Amniotic stem cell (primary cell): ENCODE data around the gene TTC12.

Experiments used
- DNase-seq: peaks from one replicate; lab custom pipeline; 2025; lab: John Stamatoyannopoulos, UW

The TTC12 gene

DNA sequence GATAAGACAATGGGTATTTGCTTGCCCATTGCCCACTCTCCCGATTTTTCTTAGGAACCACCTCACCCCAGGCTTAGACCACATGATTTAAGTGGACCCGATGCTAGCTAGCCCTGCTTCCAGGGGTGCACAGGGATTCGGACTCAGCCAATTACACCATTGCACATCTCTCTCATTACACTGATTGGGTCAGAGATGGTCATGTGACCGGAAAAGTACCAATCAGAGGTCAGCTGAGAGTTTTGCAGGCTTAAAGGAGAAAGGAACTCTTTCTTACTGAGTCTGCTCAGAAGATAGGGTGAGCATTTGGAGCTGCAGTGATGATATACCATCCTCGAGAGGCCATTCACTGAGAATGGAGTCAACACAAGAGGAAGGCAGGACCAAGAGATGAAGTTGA is 61.0 kb downstream of the TTC12 start:
- DNase-seq = no peak

DNA sequence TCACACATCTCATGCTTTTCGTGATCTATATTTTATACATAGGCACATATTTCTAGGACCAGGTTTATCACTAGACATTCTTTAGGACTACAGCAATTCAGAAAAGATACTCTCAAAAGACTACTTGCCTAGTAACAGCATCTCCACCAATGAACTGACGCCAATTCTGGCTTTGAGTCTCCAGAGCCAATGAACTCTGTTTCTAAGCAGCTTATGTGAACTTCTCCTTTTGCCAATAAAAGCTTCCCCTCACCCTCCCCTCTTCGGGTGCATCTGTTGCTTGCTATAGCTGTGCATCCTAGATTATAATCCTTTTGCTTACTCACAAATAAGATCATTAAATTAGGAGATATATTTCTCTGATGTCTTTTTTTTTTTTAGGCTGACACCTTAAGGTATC is 61.8 kb downstream of the TTC12 start:
- no peak for DNase-seq

DNA sequence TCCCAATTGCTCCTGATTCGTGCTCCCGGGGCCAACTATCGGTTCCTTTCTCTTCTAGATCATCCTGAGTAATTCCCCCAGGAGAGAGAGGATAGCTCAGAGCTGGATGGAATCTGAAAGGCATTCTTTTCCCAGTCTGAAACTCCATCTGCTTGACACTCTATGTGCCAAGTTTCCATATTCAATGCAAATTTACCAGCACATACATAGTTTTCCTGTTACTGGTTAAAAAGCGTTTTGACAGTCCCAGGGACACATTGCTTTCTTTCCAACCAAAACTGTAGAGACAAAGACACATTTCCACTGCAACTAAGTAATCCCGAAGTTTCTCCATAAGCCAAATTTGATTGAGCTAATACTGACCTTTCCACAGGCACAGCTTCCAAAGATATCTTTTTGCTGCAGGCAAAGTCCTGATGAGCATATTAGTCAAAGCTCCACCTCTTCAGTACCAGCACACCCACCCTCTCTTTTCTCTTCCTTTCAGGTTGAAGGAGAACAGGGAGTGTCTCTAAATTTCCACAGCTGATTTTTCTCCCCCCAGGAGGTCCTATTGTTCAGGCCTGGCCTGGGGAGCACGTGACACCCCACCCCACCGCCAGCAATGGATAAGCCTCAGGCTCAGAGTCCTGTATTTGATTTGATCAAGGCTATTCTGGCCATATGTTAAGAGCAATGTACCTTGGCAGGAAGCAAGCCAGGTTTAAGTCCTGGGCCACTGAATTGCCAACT is 63.5 kb downstream of the TTC12 start:
- no peak for DNase-seq

DNA sequence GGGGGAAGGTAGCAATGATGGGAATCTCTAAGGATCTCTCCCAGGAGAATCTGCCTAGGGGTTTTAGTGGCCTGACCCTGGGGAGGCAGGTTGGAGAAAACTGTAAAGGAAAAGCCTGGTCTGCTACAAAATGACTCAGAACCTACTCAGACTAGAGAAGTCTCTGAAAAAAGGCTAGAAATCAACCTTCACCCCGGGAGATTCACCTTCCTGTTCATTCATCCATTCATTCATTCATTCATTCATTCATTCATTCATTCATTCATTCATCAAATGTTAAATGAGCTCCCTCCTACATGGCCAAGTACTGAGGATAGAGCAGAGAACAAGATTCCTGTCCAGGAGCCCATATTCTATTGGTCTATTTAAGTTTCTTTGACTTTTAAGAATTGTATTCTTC is 64.3 kb downstream of the TTC12 start:
- no peak for DNase-seq

DNA sequence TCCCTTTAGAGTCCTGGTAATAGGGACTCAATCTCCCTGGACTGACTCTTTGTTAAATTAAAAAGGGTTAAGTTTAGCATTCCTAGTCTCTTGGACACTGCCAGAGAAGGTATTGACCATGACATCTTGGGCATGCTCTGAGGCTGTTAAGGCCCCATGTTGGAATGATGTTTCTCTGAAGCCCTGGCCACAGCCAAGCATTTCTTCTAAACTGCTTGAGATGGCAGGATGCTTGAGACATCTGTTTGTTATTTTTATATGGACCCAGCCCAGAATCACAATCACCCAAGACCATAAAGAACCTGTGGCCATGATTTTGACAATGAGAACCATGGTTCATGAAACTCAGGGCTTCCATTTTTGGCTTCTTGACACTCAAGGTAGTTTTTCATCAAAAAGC is 67.7 kb downstream of the TTC12 start:
- no peak for DNase-seq

DNA sequence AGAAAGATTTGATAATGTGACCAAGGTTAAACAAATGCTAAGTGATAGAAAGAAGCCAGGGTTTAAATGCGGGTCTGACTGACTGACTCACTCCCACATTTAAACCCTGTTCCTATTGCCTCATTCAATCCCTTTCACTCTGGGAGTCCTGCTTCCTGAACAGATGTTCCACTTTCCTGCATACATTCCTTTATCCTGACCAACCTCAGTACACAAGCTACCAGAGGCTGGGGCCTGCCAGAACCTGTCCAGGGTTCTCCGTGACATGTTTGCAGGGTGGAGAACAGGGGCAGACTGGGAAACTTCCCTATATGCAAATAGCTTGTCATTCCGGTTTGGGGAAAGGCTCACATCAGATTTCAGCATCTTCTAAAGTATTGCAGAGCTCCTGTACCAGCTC is 70.2 kb downstream of the TTC12 start:
- DNase-seq = peak; percentile 30

DNA sequence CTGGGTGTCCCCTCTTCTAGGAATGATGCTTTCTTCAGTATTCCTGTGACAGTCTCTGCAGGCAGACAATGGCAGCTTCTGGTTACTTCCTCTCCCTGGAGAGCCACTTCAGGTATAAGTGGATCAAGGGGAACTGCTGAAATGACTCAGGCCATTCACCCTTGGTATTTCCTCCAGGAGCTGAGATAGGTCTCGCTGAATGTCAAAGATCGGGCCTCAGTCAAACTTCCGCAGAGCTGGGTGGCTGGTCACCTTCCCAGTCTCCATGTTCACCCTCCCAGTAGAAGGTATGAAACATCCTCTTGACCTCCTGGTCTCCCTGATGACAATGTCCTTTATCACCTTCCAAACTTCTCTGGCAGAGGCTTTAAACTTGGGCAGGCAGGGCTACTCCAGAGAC is 71.4 kb downstream of the TTC12 start:
- no peak for DNase-seq

DNA sequence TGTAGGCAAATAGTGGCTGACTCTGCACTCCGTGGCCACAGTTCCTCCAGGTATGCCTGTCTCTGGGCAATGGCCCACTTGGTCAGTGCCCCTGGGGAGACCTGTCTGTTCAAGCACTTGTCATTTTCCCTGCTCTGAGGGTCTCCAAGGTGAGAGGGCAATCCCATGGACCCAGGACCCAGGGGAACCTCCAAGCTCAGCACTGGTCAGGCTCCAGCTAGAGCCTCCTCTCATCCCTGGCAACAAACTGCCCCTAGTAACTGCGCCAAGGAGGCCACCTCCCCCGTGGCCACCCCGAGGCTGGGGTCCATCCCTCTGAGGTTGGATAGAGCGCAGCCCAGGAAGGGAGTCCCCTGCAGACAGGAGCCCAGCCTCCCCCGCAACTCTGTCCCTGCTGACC is 72.5 kb downstream of the TTC12 start:
- no peak for DNase-seq

DNA sequence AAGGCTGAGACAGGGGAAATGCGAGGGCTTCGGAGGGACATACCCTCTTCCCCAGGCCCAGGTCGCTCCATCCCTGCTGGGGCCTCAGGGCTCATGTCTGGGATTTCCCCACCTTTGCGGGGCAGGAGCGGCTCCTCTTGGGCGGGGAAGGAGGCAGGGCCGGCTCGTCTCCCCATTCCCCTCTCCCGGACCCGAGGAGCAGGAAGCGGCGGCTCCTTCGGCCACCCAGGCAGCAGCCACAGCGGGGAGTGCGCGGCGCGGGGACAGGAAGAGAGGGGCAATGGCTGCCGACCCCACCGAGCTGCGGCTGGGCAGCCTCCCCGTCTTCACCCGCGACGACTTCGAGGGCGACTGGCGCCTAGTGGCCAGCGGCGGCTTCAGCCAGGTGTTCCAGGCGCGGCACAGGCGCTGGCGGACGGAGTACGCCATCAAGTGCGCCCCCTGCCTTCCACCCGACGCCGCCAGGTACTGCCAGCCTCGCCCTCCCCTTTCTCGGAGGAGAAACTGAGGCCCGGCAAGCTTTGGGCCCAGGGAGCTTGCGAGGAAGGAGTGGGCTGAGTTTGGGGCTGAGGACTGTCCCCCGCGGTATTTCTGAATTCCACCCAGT is 73.3 kb downstream of the TTC12 start, which contains the start of gene ANKK1:
TSS of gene ANKK1 (plus strand) at position 175 of the 607 bp plus-strand sequence. CDS start at position 281, 106 bp downstream.
- DNase-seq = no peak

DNA sequence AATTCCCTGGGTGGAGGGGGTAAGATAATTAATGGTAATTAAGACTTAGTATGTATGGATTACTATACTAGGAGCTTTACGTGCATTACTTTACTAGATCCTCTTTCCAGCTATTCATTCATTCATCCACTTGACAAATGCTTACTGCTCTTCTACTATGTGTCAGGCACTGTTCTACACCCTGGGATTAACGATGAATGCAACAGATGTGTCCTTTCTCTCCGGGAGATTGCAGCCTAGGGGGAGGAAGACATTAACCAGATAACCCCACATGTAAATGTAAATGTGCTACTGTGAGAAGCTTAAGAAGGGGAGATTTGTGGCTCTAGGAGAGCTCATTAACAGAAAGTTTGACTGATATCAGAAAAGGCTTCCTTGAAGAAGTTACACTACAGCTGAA is 74.9 kb downstream of the TTC12 start:
- no peak for DNase-seq

DNA sequence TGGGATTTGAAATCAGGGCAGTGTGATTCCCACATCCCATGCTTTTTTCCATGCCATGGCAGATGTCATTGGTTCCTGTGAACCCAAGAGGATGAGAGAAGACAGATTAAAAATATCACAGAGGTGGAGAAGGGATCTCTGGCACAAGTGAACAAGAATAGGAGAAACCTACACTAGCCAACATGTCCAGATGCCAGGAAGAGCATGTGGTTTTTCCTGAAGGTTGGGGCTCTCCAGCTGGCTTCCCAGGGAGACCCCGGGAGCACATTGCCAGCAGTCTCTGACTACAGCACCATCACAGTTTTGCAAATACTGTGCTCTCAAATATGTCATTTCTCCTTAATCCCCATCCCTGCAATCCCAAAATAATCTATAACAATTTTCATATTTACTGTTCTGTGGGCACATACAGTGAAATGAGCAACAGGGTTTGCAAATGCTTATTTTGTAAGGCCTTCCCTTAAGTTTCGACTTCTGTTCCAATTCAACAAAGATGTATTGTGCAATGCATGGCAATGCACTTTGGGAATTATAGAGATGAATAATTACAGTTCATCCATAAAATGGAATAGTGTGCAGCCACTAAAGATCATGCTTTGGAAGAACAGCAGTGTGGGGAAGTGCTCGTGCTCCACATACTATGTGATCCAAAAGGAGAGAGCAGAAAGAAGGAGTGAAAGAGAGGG is 78.0 kb downstream of the TTC12 start:
- DNase-seq = no peak

DNA sequence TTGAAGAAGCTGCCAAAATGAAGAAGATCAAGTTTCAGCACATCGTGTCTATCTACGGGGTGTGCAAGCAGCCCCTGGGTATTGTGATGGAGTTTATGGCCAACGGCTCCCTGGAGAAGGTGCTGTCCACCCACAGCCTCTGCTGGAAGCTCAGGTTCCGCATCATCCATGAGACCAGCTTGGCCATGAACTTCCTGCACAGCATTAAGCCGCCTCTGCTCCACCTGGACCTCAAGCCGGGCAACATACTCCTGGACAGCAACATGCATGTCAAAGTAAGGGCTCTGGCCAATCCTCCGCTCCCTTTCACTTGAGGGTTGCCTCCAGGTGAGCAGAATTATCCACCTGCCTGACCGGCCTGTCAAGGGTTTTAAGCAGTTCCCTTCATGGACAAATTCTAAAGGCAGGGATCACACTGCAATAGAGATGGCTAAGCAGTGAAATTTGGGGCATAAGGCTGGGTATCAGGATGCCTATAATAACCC is 79.2 kb downstream of the TTC12 start:
- DNase-seq = no peak

DNA sequence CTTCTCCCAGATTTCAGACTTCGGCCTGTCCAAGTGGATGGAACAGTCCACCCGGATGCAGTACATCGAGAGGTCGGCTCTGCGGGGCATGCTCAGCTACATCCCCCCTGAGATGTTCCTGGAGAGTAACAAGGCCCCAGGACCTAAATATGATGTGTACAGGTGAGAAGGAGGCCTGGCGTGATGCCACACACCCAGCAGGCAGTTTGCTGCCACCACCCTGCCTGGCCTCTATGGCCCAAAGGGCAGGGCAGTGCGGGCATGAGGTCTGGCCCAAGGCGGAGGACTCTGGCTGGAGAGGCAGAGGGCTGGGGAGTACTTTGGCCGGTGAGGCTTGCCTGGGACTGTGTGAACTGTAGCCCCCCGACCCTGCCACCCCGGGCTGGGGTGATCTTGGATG is 80.5 kb downstream of the TTC12 start:
- DNase-seq = no peak

DNA sequence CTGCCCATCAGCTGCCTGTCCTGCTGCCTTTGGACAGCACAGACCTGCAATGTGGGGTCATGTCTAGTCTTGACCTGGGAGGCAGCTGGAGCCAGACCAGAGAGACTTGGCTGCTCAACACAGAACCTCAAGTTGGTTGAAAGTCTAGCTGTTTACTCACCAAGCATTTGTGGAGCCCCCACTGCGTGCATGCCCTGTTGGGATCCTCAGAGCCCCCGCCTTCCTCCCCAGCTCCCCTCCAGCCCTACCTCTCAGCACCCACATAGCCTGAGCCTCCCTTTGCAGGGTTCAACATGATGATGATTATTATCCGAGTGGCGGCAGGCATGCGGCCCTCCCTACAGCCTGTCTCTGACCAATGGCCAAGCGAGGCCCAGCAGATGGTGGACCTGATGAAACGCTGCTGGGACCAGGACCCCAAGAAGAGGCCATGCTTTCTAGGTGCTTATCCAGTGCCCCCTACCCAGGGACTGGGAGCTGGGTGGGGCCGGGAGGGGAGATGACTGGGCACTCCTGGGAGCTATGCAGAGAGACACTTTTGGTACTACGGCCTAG is 81.5 kb downstream of the TTC12 start:
- DNase-seq = no peak

DNA sequence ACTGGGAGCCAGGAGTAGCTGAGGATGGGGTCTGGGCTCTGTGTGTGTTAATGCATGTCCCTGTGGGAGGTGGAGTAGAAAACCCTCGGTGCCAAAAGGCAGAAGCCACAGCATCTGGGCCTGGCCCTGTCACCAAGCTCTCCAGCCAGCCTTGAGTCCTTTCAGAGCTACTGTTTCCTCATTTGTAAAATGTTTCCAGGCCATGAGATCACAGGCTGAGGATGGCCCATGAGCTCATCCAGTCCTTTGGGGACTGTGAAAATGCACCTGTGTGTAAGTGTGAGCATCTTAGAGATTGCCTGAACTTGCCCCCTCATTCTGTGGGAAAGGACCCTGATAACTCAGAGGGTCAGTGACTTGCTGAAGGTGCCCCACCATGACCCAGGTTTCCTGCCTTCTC is 82.3 kb downstream of the TTC12 start:
- no peak for DNase-seq

DNA sequence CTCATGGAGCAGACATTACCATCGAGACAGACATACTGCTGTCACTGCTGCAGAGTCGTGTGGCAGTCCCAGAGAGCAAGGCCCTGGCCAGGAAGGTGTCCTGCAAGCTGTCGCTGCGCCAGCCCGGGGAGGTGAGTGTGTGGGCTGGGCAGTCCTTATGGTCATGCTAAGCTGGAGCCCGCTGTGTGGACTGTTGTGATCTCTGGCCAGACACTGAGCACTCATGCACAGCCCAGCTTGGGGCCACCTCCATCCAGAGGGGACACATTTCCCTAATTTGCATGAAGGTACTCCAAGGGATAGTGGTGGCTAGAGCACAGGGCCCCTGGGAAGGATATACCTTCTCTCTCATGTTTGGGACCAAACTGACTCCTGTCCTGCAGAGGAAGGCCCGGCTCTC is 82.8 kb downstream of the TTC12 start:
- DNase-seq = no peak

DNA sequence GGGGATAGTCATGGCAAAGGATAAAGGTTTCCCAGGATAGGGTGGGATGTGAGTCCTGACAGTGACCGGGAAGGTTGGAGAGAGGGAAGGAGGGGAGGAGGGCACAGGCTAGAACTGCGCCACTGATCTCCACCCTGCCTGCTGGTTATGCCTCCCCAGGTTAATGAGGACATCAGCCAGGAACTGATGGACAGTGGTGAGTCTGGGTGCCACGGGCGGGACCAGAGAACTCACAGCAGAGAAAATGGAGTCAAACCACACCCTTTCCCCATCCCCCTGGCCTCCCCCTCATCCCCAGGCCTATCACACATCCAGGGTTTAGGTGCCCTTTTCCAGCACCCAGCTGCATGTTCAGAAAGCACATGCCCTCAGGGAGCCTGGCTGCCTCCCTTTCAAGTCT is 83.4 kb downstream of the TTC12 start:
- DNase-seq = no peak

DNA sequence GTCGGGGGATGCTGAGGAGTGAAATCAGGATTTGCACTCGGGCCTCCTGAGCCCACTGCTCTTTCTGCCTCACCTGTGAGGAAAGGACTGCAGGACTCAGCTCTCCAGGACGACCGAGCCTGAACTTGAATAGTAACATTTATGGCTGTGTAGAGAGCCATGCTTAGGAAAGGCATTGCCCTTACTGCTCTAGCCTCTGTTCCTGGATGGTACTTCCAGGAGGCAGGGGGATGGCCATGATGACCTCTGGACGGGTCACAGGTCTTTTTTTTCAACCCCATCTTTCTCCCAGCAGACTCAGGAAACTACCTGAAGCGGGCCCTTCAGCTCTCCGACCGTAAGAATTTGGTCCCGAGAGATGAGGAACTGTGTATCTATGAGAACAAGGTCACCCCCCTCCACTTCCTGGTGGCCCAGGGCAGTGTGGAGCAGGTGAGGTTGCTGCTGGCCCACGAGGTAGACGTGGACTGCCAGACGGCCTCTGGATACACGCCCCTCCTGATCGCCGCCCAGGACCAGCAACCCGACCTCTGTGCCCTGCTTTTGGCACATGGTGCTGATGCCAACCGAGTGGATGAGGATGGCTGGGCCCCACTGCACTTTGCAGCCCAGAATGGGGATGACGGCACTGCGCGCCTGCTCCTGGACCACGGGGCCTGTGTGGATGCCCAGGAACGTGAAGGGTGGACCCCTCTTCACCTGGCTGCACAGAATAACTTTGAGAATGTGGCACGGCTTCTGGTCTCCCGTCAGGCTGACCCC is 84.5 kb downstream of the TTC12 start:
- no peak for DNase-seq

DNA sequence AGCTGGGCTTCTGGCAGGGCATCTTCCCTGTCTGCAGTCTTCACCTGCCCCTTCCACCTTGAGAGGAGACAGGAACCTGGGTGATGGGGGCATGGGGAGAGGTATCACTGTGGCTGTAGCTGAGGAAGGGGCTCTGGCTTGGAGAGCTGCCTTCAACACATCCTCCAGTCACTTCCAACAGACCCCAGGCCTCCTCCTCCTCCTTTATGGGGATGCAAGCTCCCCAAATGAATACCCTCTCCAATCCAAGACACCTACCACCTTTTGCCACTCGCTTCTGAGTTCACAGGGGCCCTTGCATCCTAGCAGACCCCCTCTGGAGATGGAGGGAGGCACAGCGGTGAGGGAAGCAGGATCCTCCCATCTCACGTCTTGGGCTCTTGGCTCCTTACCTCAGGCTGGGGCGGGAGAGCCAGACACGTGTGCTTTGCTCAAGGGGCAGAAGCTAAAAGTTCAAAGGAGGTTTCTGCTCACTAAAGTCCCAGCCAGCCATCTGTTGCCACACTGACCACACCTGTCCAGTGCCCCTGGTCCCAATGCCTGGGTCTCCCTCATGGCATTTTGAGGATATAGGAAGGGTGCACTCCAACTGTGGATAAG is 86.3 kb downstream of the TTC12 start:
- DNase-seq = no peak

DNA sequence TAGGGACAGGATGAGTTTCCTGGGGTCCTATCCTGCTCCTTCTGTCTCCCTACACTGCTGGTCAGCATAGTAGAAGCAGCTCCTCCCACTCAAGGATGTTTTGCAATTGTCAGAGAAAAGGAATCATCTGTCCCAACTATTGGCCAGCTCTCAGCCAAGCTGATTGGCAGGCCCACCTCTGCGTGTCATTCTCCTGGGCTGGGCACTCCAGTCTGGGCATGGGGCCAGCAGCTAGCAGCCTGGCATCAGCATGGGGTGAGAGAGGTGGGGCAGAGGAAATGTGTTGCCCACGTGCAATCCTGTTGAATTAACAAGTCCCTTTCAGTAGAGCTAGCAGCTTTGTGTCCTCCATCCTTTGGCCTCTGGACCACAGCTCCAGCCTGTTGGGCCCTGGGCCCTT is 87.3 kb downstream of the TTC12 start:
- no peak for DNase-seq

DNA sequence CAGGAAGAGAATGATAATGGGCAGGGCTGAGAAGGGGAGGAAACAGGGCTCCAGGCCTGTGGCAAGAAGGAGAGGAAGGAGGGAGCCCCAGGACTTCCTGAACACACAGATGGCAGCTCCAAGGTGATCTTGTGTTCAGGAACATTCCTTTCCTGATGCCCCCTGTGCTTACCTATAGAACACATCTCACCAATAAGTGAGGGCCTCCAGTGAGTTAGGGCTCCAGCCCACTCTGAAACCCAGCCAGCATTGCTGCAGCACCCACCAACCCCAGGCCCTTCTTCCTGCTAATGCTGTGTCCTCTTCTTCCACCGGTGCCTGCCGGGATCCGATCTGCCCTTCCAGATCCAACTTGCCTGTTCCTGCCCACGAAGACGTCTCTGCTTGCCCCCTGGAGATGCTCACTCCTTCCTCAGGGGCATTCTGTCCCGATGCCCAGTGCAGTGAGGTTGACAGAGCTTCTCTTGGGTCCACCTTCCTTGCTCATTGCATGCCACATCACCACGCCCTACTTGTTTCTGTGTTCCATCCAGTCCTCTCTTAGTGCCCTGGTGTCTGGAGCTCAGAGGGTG is 90.6 kb downstream of the TTC12 start:
- DNase-seq = no peak
